ENCODE results near the gene SDHD. TPM values are rescaled to one million over a fixed set of nuclear protein-coding genes. Genes with fewer than 3 reads are reported as not detected.

The SDHD gene
- total and polyA plus RNA-seq, 9 of the 15 experiments (the other 6 are each of a cell fraction or from before 2014, with no cell fraction given) = 150 to 1,225 (median 215) TPM

DNA sequence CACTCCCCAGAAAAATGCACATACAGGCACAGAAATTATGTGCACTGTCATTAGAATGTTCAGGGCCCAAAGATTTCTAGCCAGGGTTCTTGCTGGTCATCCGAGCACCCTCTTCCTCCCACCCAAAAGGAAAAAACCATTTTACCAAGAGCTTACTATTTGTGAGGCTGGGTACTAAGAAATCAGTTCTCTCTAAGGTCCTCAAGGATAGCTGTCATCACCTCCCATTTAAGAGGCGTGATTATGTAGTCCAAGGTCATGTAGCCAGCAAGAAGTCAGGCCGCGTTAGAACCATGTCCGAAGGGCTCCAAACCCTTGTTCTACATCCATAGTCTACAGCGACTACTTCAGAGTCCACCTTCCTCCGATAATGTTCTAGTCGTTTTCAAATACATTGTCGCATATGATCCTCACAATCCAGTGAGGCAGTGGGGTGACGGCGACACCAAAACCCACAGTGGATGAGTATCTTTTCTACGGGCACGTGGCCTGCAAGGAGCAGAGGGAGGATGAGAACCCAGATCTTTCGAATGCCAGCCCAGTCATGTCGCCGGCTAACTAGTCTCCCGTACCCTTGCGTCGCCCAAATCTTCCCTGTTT lies 751 bp upstream of the SDHD start (continued):
- TF ChIP-seq ZFP36 (IDR thresholded peaks at IDR 0.05; ENCODE audit: low read depth, low read length, partially characterized antibody) (no peak), ESRRB (CRISPR knock-in tag; IDR thresholded peaks at IDR 0.05; ENCODE audit: borderline replicate concordance) (no peak), ZNF696 (CRISPR knock-in tag; conservative IDR thresholded peaks at IDR 0.05) (no peak), FOXP1 (CRISPR knock-in tag; IDR thresholded peaks at IDR 0.05) (0 out of 2 replicates have a peak, but pooled peaks have one; percentile 10), MAZ (CRISPR knock-in tag; conservative IDR thresholded peaks at IDR 0.05 in 1 of 2, IDR thresholded peaks at IDR 0.05 in 1 of 2) (no peak), POLR2G (IDR thresholded peaks at IDR 0.05; ENCODE audit: low read depth, low read length) (no peak), ZNF347 (CRISPR knock-in tag; IDR thresholded peaks at IDR 0.05; ENCODE audit: low read depth) (no peak), PML (IDR thresholded peaks at IDR 0.05; ENCODE audit: low read length) (no peak), ETS2 (tag; IDR thresholded peaks at IDR 0.05; ENCODE audit: borderline replicate concordance, poor library complexity, severe bottlenecking) (no peak)
- TF ChIP-seq, protein P1, sequence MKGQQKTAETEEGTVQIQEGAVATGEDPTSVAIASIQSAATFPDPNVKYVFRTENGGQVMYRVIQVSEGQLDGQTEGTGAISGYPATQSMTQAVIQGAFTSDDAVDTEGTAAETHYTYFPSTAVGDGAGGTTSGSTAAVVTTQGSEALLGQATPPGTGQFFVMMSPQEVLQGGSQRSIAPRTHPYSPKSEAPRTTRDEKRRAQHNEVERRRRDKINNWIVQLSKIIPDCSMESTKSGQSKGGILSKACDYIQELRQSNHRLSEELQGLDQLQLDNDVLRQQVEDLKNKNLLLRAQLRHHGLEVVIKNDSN (CRISPR knock-in tag; IDR thresholded peaks at IDR 0.05) = peak; percentile 88
- TF ChIP-seq, protein P2, sequence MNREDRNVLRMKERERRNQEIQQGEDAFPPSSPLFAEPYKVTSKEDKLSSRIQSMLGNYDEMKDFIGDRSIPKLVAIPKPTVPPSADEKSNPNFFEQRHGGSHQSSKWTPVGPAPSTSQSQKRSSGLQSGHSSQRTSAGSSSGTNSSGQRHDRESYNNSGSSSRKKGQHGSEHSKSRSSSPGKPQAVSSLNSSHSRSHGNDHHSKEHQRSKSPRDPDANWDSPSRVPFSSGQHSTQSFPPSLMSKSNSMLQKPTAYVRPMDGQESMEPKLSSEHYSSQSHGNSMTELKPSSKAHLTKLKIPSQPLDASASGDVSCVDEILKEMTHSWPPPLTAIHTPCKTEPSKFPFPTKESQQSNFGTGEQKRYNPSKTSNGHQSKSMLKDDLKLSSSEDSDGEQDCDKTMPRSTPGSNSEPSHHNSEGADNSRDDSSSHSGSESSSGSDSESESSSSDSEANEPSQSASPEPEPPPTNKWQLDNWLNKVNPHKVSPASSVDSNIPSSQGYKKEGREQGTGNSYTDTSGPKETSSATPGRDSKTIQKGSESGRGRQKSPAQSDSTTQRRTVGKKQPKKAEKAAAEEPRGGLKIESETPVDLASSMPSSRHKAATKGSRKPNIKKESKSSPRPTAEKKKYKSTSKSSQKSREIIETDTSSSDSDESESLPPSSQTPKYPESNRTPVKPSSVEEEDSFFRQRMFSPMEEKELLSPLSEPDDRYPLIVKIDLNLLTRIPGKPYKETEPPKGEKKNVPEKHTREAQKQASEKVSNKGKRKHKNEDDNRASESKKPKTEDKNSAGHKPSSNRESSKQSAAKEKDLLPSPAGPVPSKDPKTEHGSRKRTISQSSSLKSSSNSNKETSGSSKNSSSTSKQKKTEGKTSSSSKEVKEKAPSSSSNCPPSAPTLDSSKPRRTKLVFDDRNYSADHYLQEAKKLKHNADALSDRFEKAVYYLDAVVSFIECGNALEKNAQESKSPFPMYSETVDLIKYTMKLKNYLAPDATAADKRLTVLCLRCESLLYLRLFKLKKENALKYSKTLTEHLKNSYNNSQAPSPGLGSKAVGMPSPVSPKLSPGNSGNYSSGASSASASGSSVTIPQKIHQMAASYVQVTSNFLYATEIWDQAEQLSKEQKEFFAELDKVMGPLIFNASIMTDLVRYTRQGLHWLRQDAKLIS (CRISPR knock-in tag; IDR thresholded peaks at IDR 0.05) = no peak
- TF ChIP-seq, protein P3, sequence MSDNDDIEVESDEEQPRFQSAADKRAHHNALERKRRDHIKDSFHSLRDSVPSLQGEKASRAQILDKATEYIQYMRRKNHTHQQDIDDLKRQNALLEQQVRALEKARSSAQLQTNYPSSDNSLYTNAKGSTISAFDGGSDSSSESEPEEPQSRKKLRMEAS (CRISPR knock-in tag; IDR thresholded peaks at IDR 0.05) = peak; percentile 87
- TF ChIP-seq, protein P4, sequence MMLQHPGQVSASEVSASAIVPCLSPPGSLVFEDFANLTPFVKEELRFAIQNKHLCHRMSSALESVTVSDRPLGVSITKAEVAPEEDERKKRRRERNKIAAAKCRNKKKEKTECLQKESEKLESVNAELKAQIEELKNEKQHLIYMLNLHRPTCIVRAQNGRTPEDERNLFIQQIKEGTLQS (IDR thresholded peaks at IDR 0.05) = no peak
- TF ChIP-seq, protein P4 (CRISPR knock-in tag; conservative IDR thresholded peaks at IDR 0.05) = no peak
- TF ChIP-seq, protein P5, sequence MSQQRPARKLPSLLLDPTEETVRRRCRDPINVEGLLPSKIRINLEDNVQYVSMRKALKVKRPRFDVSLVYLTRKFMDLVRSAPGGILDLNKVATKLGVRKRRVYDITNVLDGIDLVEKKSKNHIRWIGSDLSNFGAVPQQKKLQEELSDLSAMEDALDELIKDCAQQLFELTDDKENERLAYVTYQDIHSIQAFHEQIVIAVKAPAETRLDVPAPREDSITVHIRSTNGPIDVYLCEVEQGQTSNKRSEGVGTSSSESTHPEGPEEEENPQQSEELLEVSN (IDR thresholded peaks at IDR 0.05; ENCODE audit: borderline replicate concordance in 1 of 2, extremely low read depth in 1 of 2, insufficient read depth in 1 of 2, insufficient read length in 1 of 2, low read depth in 1 of 2, low read length in 1 of 2, poor library complexity in 1 of 2, severe bottlenecking in 1 of 2) = peak in 1 of 2 experiments; percentile 40

All from K562 (cell line).